GM23338 (cell line): ENCODE measurements around the gene IGFBP6. TPM values are rescaled to one million over a fixed set of nuclear protein-coding genes. Genes with fewer than 3 reads are reported as not detected.

Experiments used
- ATAC-seq: fragments of 200-7000 bp; cut with Tn5 transposase; 3 replicates; pipeline ENCODE4 v1.9.1; 2020
- DNase-seq: peaks from one replicate; pipeline ENCODE4 v3.0.0-alpha.2; 2015; ENCODE audit warnings: low spot score
- H2AFZ ChIP-seq: fragments of 200-600 bp; sonication (generic); 2 replicates; pipeline ENCODE4 v1.8.0; 2016; ENCODE audit warnings: antibody characterized with exemption, mild to moderate bottlenecking, moderate library complexity
- H3F3A ChIP-seq: fragments of 200-600 bp; sonication (generic); replicated peaks from 2 replicates; pipeline ENCODE4 v1.8.0; 2017; ENCODE audit warnings: antibody characterized with exemption, mixed run types, low read depth
- H3K27ac ChIP-seq: fragments of 200-600 bp; sonication (generic); 2 replicates; pipeline ENCODE4 v1.6.1; 2016; ENCODE audit warnings: low read depth
- H3K27me3 ChIP-seq: fragments of 200-600 bp; sonication (generic); 2 replicates; pipeline ENCODE4 v1.8.0; 2016; ENCODE audit warnings: mild to moderate bottlenecking, mixed run types, moderate library complexity; ENCODE audit not compliant: insufficient read depth
- H3K36me3 ChIP-seq: fragments of 200-600 bp; sonication (generic); 2 replicates; pipeline ENCODE4 v1.8.0; 2016; ENCODE audit warnings: mild to moderate bottlenecking; ENCODE audit not compliant: insufficient read depth
- H3K4me1 ChIP-seq: fragments of 200-600 bp; sonication (generic); 2 replicates; pipeline ENCODE4 v1.8.0; 2016; ENCODE audit warnings: mild to moderate bottlenecking, moderate library complexity; ENCODE audit not compliant: insufficient read depth
- H3K4me2 ChIP-seq: fragments of 200-600 bp; sonication (generic); 2 replicates; pipeline ENCODE4 v1.7.1; 2017; ENCODE audit warnings: mixed run types
- H3K4me3 ChIP-seq: fragments of 200-600 bp; sonication (generic); 2 replicates; pipeline ENCODE4 v1.6.1; 2016; ENCODE audit warnings: mixed run types
- H3K79me2 ChIP-seq: fragments of 200-600 bp; sonication (generic); replicated peaks from 2 replicates; pipeline ENCODE4 v1.8.0; 2017; ENCODE audit warnings: mild to moderate bottlenecking; ENCODE audit not compliant: insufficient read depth
- H3K9me2 ChIP-seq: fragments of 200-600 bp; sonication (generic); 2 replicates; pipeline ENCODE4 v1.8.0; 2017; ENCODE audit not compliant: insufficient read depth
- H4K20me1 ChIP-seq: fragments of 200-600 bp; sonication (generic); replicated peaks from 2 replicates; pipeline ENCODE4 v1.8.0; 2017; ENCODE audit warnings: mild to moderate bottlenecking; ENCODE audit not compliant: insufficient read depth
- H3K27ac Mint-ChIP-seq: 2 replicates; pipeline ENCODE4 v1.8.0; 2020; ENCODE audit warnings: inconsistent platforms, mild to moderate bottlenecking, moderate library complexity, mixed read lengths
- H3K27me3 Mint-ChIP-seq: 3 replicates; pipeline ENCODE4 v1.8.0; 2022; ENCODE audit warnings: low read depth, mild to moderate bottlenecking, moderate library complexity, mixed read lengths, inconsistent platforms; ENCODE audit not compliant: insufficient read depth, poor library complexity
- H3K36me3 Mint-ChIP-seq: 3 replicates; pipeline ENCODE4 v1.8.0; 2021; ENCODE audit warnings: low read depth, mild to moderate bottlenecking, inconsistent platforms, moderate library complexity, mixed read lengths
- H3K4me1 Mint-ChIP-seq: 3 replicates; pipeline ENCODE4 v1.8.0; 2020; ENCODE audit warnings: mild to moderate bottlenecking, inconsistent platforms, mixed read lengths
- H3K4me3 Mint-ChIP-seq: 3 replicates; pipeline ENCODE4 v1.8.0; 2021; ENCODE audit warnings: moderate library complexity, mild to moderate bottlenecking, inconsistent platforms, mixed read lengths
- H3K9me3 Mint-ChIP-seq: 3 replicates; pipeline ENCODE4 v1.8.0; 2020; ENCODE audit warnings: moderate library complexity, mild to moderate bottlenecking, inconsistent platforms, mixed read lengths
- EZH2 ChIP-seq: fragments of 200-600 bp; sonication (generic); IDR thresholded peaks from one replicate; pipeline ENCODE4 v1.8.0; 2017; ENCODE audit warnings: antibody characterized with exemption, mild to moderate bottlenecking, low read depth; ENCODE audit not compliant: unreplicated experiment
- EZH2phosphoT487 ChIP-seq: fragments of 200-600 bp; sonication (generic); IDR thresholded peaks from one replicate; pipeline ENCODE4 v1.8.1; 2018; ENCODE audit warnings: antibody characterized with exemption; ENCODE audit not compliant: unreplicated experiment
- NANOG ChIP-seq: IDR thresholded peaks from 2 replicates; pipeline ENCODE4 v1.6.1; 2016; ENCODE audit warnings: antibody characterized with exemption, borderline replicate concordance
- POLR2AphosphoS5 ChIP-seq: IDR thresholded peaks from 2 replicates; pipeline ENCODE4 v1.6.1; 2016; ENCODE audit warnings: antibody characterized with exemption, low read depth
- STAT1 ChIP-seq: IDR thresholded peaks from one replicate; pipeline ENCODE4 v1.6.1; 2016; ENCODE audit warnings: antibody characterized with exemption; ENCODE audit not compliant: unreplicated experiment
- ZNF331 ChIP-seq: fragments of 250-450 bp; sonication (Bioruptor Pico); IDR thresholded peaks from 2 replicates; pipeline ENCODE4 v1.5.0; 2020; ENCODE audit warnings: low read depth, mild to moderate bottlenecking, moderate library complexity
- long read RNA-seq: library from polyadenylated mRNA; unstranded; transcript quantifications from one replicate; pipeline ENCODE4 v2.0.0, GENCODE V29; 2020; ENCODE audit not compliant: unreplicated experiment
- polyA plus RNA-seq: library from polyadenylated mRNA; unstranded; fragments of >200 nt; fragmentation: Nextera tagmentation; extraction: Ambion mirVana; gene quantifications from 2 replicates; pipeline ENCODE4 v1.2.1, GENCODE V29; 2016
- total RNA-seq: library from RNA; depleted of rRNA; stranded (reverse); fragments of >200 nt; shearing (Covaris generic); gene quantifications from 2 replicates; pipeline ENCODE4 v1.2.3, GENCODE V29; 2014; rRNA removed
- TF ChIP-seq, protein P1 (sequence below): IDR thresholded peaks from 2 replicates; pipeline ENCODE4 v1.6.1; 2016; ENCODE audit warnings: antibody characterized with exemption
- TF ChIP-seq, protein P2 (sequence below): fragments of 250-450 bp; sonication (Bioruptor Pico); IDR thresholded peaks from 2 replicates; pipeline ENCODE4 v1.5.0; 2020; ENCODE audit warnings: mild to moderate bottlenecking, moderate library complexity

IGFBP6 gene
- total RNA-seq (14.1 and 16.6 TPM in 2 replicates), polyA plus RNA-seq (14.7 and 17.6 TPM in 2 replicates)
- long read RNA-seq, transcript IGFBP6-201 (4 exons, 1,169 nt) = major isoform, 21 of 24 reads
- long read RNA-seq, partial matches to known transcripts = 0 of 24 reads
- long read RNA-seq, other reads (novel, unspliced or antisense) = 3 of 24 reads

DNA sequence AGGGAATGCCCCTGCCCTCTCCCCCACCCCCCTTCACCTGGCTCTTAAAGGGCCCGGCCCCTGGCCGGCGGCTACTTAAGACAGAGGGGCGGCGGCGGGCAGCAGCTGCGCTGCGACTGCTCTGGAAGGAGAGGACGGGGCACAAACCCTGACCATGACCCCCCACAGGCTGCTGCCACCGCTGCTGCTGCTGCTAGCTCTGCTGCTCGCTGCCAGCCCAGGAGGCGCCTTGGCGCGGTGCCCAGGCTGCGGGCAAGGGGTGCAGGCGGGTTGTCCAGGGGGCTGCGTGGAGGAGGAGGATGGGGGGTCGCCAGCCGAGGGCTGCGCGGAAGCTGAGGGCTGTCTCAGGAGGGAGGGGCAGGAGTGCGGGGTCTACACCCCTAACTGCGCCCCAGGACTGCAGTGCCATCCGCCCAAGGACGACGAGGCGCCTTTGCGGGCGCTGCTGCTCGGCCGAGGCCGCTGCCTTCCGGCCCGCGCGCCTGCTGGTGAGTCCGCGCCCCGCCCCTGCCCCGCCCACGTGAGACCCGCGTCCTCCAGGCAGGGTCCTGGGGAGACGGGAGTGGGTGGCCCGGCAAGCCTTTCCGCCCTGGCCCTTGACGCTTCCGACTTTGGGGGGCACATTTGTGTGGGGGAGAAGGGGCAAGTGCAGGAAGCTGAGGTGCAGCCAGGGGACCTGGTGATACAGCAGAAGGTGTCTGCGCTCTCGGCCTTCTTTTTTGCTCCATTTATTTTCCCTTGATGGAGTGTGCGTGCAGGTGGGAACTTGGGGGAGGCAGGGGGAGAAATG, at the start of gene IGFBP6:
TSS of gene IGFBP6 (plus strand) at position 104 of the 790 bp plus-strand sequence. CDS start at position 155, 51 bp downstream.
- Histone ChIP-seq H3K4me3 (peak within 1 kb of the TSS; percentile 96), H3F3A (peaks cover 20% of the 10 kb centered on the region), H3K36me3 (no peaks in the 10 kb centered on the region), H3K79me2 (no peaks in the 10 kb centered on the region), H2AFZ (peak within 1 kb of the TSS; percentile 95), H3K27ac (no peak within 1 kb of the TSS), H3K27me3 (peaks cover 26% of the 10 kb centered on the region), H3K9me2 (no peaks in the 10 kb centered on the region), H3K4me1 (peaks cover 26% of the 10 kb centered on the region), H4K20me1 (no peaks in the 10 kb centered on the region), H3K4me2 (peak within 1 kb of the TSS; percentile 100)
- no peaks in the 10 kb centered on the region for H3K9me3 Mint-ChIP-seq
- H3K36me3 Mint-ChIP-seq = no peaks in the 10 kb centered on the region; the same call in 2 of the 3 replicates
- TF ChIP-seq POLR2AphosphoS5 = no peak; the same call in 1 of the 2 replicates
- TF ChIP-seq, protein P1, sequence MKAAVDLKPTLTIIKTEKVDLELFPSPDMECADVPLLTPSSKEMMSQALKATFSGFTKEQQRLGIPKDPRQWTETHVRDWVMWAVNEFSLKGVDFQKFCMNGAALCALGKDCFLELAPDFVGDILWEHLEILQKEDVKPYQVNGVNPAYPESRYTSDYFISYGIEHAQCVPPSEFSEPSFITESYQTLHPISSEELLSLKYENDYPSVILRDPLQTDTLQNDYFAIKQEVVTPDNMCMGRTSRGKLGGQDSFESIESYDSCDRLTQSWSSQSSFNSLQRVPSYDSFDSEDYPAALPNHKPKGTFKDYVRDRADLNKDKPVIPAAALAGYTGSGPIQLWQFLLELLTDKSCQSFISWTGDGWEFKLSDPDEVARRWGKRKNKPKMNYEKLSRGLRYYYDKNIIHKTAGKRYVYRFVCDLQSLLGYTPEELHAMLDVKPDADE = no peak
- no peak for TF ChIP-seq NANOG
- TF ChIP-seq ZNF331 (CRISPR knock-in tag) = no peak
- no peak for TF ChIP-seq EZH2phosphoT487
- TF ChIP-seq EZH2 = no peak
- TF ChIP-seq STAT1 = no peak
- TF ChIP-seq, protein P2, sequence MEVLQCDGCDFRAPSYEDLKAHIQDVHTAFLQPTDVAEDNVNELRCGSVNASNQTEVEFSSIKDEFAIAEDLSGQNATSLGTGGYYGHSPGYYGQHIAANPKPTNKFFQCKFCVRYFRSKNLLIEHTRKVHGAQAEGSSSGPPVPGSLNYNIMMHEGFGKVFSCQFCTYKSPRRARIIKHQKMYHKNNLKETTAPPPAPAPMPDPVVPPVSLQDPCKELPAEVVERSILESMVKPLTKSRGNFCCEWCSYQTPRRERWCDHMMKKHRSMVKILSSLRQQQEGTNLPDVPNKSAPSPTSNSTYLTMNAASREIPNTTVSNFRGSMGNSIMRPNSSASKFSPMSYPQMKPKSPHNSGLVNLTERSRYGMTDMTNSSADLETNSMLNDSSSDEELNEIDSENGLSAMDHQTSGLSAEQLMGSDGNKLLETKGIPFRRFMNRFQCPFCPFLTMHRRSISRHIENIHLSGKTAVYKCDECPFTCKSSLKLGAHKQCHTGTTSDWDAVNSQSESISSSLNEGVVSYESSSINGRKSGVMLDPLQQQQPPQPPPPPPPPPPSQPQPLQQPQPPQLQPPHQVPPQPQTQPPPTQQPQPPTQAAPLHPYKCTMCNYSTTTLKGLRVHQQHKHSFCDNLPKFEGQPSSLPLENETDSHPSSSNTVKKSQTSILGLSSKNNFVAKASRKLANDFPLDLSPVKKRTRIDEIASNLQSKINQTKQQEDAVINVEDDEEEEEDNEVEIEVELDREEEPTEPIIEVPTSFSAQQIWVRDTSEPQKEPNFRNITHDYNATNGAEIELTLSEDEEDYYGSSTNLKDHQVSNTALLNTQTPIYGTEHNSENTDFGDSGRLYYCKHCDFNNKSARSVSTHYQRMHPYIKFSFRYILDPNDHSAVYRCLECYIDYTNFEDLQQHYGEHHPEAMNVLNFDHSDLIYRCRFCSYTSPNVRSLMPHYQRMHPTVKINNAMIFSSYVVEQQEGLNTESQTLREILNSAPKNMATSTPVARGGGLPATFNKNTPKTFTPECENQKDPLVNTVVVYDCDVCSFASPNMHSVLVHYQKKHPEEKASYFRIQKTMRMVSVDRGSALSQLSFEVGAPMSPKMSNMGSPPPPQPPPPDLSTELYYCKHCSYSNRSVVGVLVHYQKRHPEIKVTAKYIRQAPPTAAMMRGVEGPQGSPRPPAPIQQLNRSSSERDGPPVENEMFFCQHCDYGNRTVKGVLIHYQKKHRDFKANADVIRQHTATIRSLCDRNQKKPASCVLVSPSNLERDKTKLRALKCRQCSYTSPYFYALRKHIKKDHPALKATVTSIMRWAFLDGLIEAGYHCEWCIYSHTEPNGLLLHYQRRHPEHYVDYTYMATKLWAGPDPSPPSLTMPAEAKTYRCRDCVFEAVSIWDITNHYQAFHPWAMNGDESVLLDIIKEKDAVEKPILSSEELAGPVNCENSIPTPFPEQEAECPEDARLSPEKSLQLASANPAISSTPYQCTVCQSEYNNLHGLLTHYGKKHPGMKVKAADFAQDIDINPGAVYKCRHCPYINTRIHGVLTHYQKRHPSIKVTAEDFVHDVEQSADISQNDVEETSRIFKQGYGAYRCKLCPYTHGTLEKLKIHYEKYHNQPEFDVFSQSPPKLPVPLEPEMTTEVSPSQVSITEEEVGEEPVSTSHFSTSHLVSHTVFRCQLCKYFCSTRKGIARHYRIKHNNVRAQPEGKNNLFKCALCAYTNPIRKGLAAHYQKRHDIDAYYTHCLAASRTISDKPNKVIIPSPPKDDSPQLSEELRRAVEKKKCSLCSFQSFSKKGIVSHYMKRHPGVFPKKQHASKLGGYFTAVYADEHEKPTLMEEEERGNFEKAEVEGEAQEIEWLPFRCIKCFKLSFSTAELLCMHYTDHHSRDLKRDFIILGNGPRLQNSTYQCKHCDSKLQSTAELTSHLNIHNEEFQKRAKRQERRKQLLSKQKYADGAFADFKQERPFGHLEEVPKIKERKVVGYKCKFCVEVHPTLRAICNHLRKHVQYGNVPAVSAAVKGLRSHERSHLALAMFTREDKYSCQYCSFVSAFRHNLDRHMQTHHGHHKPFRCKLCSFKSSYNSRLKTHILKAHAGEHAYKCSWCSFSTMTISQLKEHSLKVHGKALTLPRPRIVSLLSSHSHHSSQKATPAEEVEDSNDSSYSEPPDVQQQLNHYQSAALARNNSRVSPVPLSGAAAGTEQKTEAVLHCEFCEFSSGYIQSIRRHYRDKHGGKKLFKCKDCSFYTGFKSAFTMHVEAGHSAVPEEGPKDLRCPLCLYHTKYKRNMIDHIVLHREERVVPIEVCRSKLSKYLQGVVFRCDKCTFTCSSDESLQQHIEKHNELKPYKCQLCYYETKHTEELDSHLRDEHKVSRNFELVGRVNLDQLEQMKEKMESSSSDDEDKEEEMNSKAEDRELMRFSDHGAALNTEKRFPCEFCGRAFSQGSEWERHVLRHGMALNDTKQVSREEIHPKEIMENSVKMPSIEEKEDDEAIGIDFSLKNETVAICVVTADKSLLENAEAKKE (CRISPR knock-in tag) = no peak
- H3K4me3 Mint-ChIP-seq = peak within 1 kb of the TSS; percentile 89
- peaks cover 32% of the 10 kb centered on the region for H3K4me1 Mint-ChIP-seq
- H3K27me3 Mint-ChIP-seq = peaks cover 36% of the 10 kb centered on the region
- peak; percentile 66 for ATAC-seq
- no peak within 1 kb of the TSS; the same call in 1 of the 2 replicates for H3K27ac Mint-ChIP-seq
- DNase-seq = peak; percentile 83
